Astrocyte (in vitro differentiated cells and primary cell): ENCODE results near the gene ENTPD2.

Experiments
- EZH2 ChIP-seq: IDR thresholded peaks from 2 replicates; pipeline ENCODE4 v1.6.1; 2012; ENCODE audit warnings: mild to moderate bottlenecking, low read length, inconsistent platforms; ENCODE audit not compliant: insufficient read depth
- TF ChIP-seq, protein P1 (sequence below): IDR thresholded peaks from 2 replicates; pipeline ENCODE4 v1.5.1; 2011; ENCODE audit warnings: low read depth, mild to moderate bottlenecking, inconsistent platforms, low read length, moderate library complexity; ENCODE audit not compliant: insufficient read depth

- TF ChIP-seq, protein P1, sequence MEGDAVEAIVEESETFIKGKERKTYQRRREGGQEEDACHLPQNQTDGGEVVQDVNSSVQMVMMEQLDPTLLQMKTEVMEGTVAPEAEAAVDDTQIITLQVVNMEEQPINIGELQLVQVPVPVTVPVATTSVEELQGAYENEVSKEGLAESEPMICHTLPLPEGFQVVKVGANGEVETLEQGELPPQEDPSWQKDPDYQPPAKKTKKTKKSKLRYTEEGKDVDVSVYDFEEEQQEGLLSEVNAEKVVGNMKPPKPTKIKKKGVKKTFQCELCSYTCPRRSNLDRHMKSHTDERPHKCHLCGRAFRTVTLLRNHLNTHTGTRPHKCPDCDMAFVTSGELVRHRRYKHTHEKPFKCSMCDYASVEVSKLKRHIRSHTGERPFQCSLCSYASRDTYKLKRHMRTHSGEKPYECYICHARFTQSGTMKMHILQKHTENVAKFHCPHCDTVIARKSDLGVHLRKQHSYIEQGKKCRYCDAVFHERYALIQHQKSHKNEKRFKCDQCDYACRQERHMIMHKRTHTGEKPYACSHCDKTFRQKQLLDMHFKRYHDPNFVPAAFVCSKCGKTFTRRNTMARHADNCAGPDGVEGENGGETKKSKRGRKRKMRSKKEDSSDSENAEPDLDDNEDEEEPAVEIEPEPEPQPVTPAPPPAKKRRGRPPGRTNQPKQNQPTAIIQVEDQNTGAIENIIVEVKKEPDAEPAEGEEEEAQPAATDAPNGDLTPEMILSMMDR = no peak
- TF ChIP-seq EZH2 = no peak
Observed at GRCh38 chr9:137019891-137020683, 33.8 kb downstream of the ENTPD2 start.
